Measurements from ENCODE around the gene IFNA6.

IFNA6 gene

DNA sequence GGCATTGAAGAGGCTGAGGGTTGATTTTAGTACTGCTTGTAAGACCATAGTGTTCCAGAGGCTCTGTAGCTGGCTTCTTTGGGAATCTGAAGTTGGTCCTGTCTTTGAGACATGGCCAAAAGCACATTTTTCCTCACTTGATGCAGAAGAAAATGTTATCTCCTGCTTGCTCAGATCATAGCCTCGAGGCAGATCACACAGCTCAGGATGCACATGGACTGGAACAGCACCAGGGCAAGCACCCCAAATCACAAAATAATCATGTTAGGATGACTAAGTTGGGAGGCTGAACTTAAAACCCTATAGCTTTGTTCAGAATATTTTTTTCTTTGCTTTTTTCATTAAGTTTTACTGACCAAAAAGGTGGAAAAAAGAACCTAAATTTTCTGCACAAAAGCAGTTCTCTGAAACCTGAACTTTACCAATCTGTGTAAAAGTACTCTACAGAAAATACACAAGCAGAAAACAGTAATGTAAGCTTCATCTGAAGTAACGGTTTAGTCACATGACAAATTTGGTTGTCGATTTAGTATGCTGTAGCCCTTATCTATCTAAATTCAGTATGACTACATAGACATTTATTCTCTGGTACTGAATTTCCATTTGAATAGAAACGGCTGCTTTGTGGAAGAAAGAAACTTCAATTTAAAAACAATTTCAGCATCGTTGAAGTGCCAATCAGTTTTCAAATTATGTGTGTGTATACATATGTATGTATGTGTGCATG, 18.8 kb downstream of the IFNA6 start:
- DNase-seq (ENCODE audit: low read depth in 2 of 2): no peak

DNA sequence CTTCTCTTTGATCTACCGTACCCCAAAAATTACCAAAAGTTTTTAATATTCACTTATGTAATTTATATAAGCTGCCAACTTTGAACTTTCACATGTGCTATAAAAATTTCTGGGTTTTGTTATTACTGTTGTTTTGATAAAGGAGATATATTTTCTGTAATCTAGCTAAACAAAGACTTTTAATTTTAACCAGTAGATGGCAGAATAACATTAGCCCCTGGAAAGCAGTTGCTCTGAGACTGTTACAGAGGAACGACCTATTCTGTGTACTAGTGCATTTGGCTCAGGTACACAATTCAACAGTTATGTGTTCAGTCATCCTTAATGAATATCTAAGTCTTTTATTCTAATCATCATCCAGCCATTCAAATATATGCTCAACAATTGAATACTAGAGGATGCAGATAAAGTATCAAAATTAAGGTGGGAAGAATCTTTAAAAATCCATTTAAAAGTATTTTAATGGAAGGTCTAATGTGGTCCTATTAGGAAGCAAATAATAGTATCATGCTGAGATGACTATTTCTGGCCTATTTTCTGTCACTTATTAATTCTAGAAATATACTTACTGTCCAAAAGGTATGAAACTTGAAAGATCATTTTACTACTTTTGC, 24.1 kb downstream of the IFNA6 start:
- DNase-seq (ENCODE audit: low read depth in 2 of 2): no peak

DNA sequence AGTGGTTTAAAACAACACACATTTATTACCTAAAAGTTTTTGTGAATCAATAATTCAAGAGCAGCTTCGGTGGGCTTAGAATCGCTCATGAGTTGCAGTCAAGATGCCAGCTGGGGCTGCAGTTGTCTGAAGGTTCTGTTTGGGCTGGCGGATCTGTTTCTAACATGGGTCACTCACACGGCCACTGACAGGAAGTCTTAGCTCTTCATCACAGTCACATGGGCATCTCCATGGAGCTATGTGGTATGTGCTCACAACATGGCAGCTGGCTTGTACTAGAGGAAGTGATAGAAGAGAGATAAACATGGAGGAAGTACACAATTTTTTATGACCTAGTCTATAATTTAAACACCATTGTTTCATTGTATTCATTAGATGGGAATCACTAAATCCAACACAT, 26.6 kb downstream of the IFNA6 start:
- DNase-seq (ENCODE audit: low read depth in 2 of 2): no peak

DNA sequence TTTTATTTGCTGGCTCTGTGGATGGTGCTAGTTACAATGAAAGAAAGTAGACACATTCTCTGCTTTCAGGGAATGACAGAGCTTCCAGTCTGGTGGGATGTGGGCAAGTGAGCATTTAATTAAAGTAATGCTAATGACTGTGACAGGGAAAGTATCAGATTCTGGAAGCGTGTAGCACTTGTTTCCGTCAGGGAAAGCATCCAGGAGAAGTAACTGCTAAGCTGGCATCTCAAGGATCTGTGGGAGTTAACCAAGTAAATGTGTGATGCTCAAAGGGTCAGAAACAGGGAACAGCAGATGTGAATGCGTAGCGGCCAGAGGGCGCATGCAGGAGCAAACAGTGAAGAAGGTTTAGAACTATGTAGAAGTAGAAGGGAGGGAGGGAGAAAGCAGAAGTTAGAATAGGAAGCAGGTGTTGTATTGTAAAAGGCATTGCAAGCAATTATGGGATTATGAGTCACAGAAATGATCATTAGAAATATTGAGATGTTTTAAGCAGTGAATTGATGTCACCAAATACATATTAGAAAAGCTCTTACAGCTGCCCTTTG, 27.7 kb downstream of the IFNA6 start:
- DNase-seq (ENCODE audit: low read depth in 2 of 2): no peak

DNA sequence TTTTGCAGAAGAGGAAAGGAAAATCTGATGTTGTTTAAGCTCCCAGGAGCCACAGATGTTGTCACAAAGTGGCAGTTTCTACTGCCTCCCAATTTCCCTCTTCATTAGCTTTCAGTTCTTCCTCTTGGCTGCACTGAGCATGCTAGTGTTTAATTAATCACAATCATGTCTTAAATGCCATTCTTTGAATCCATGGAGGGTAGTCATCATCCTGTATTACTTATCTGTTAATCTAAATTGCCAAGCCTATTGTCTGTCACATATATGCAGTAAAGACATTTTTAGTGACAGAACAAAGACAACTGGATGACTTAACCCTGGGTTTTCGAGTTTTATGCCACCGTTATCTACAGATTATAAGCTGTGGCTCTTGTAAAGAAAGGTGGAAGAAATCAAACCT, 30.2 kb downstream of the IFNA6 start:
- DNase-seq (ENCODE audit: low read depth in 2 of 2): no peak

DNA sequence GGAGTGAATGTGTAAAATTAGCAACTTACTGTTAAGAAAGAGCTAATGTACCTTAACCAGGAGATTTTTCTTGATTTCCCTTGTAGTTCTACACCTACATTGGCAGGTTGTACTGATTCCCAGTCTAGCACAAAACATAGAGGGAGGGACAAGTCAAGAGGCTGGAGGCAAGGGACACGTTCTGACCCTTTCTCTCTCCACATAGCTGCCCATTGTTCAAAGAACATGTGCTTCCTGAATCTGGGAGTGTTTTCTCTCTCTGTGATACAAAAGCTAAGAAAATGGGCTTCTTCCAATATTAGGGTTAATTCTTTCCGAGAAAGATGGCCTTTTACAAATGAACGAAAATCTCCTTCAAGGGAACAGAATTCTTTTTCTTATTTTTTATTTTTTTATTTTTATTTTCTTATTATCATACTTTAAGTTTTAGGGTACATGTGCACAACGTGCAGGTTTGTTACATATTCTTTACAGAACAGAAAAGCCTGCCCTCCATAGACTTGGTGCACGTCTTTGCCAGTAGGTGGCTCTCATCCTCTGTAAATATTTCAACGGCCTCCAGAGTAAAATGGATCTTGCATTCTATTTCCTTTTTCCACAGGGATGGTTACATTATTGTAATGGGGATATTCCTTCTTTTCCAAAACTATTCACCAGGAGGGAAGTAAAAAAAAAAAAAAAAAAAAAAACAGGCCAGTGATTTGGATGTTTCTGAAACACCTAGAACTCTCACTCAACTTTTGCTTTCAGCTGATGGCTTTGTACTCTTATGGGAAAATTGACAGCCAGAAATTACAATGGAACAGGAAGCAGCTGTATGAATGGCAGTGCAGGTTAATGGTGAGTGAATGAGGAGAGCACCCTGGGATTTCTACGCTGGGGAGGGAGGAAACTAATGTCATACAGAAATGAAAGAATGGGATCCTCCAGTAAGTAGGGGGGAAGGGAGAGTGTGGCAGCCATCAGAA, 32.4 kb downstream of the IFNA6 start:
- no peak for DNase-seq (ENCODE audit: low read depth in 2 of 2)

DNA sequence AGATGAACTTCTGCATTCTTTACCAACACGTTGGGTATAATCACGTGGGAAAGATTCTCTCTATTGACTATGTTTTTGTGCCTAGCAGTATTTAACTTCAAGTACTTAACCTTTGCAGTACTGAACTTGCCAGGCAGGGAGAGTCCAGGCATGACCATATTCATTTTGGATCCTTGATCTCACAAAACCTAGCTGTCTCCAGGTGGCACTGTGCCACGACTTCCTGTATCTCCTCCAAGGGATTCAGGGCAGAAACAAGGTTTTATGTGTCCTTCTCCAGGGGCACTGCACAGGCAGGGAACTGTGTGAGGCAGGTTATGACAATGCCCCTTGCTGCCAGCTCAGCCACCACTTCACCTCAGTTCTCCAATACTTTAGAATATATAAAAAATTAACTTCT, 33.8 kb downstream of the IFNA6 start:
- no peak for DNase-seq (ENCODE audit: low read depth in 2 of 2)

DNA sequence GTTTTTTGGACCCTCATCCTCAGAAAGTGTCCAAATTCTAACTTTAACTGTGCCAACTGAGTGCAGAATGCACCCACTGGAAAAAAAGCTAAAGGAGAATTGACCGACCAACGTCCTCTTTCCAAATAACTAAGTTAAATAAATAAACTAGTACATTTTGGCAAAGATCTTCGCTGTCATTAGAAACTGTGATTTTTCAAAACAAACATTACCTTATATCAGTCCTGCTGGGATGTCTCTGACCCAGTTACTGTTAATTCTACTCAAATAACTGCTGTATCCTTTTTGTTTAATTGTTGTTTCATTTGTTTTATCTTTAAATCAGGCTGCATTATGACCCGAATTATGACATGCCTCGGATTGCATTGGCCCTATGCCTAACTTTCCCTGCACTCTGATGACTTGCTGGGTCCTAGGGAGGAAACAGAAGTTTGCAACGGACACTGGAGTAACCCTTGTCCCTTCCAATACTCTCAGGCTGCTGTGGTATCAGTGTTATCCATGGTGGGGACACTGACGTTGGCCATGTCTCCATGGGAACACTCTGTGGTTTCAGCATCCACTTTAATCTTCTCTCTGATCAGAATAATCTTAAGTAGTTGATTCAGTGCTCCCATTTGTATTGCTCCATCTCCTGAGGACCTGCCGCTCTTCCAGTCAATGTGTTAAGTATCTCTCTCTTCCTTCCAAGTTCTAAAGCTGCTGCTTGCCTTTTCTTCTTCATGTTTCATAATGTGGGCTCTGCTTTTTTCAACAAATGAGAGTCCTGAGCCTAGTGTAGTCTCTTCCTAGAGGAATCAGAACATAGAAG, 34.5 kb downstream of the IFNA6 start:
- no peak for DNase-seq (ENCODE audit: low read depth in 2 of 2)

DNA sequence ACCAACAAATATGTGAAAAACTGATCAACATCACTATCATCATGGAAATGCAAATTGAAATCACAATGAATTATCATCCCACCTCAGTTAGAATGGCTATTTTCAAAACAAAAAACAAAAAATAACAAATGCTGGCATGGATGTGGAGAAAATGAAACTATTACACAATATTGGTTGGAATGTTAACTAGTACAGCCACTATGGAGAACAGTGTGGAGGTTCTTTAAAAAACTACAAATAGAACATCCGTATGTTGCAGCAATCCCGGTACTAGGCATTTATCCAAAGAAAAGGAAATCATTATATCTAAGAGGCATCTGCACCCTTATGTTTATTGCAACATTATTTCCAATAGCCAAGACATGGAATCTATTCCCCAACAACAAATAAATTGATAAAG, 36.5 kb downstream of the IFNA6 start:
- no peak for DNase-seq (ENCODE audit: low read depth in 2 of 2)

DNA sequence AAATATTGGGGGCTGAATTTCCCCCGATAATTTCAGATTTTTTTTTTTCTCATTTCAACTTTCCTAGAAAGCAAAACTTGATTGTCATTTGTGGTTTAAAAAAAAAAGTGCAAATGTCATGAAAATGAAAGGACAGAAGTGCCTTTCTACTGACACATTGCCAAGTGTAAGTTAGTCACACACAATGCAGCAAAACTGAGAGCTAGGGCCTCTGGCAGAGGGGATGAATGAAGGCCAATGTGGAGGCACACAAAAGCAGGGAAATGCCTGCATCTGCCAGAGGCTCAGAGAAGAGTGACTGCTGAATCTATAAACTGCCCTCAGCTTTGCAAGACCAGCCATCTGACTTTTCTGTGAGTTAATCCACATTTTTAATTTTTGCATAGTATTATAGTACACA, 38.8 kb downstream of the IFNA6 start:
- no peak for DNase-seq (ENCODE audit: low read depth in 2 of 2)

DNA sequence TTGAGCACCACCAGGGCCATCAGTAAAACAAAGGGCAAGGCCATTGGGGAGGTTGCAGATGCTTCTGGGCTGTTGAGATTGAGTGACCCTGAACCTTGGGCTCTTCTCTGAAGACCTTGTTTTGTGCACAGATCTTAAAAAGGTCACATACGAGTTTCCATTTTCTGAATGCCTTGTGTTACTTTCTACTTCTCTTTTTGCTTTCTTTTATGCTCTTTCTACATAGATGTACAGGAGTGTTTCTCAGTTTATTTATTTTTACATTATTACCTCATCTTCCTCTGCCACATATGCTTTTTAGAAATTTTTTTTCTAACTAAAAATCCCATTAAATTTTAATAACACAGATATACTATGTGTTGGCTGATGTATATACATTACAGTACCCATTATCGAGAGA, 45.5 kb downstream of the IFNA6 start, which contains the start of gene IFNA5:
Gene IFNA5, minus strand, starts transcription at position 101 of the 400 bp plus-strand sequence. Its CDS starts 57 bp downstream, at position 44.
- no peak for DNase-seq (ENCODE audit: low read depth in 2 of 2)

Measured in stimulated activated CD8-positive, alpha-beta memory T cell treated with anti-CD3 and anti-CD28 coated beads, Interleukin-15, amount 100 ng/mL, for 4 hours (primary cell).